ENCODE measurements around the gene ZNF23. TPM values are rescaled to one million over a fixed set of nuclear protein-coding genes. Genes with fewer than 3 reads are reported as not detected.
"Not testable (repeated sequence)": the region's sequence is repeated elsewhere in the genome, so short reads cannot be mapped to it uniquely, and the experiment has no call there.

Gene ZNF23
- total RNA-seq, result 1 to 10 TPM; 6.7 to 8.6 (median 7.8) TPM
- polyA plus RNA-seq, result 6.8 TPM
- long read RNA-seq, donor 1, full-length matches to known transcripts, result 4 of 18 reads
- long read RNA-seq, donor 1, partial matches to known transcripts, result 2 of 18 reads
- long read RNA-seq, donor 1, other reads (novel, unspliced or antisense), result 12 of 18 reads
- long read RNA-seq, donor 2, partial matches to known transcripts, result 1 of 4 reads
- long read RNA-seq, donor 2, other reads (novel, unspliced or antisense), result 1 of 4 reads
- long read RNA-seq, donor 3, partial matches to known transcripts, result 5 of 17 reads
- long read RNA-seq, donor 3, other reads (novel, unspliced or antisense), result 10 of 17 reads
- long read RNA-seq, donor 4, partial matches to known transcripts, result 0 of 7 reads
- long read RNA-seq, donor 4, other reads (novel, unspliced or antisense), result 5 of 7 reads

DNA sequence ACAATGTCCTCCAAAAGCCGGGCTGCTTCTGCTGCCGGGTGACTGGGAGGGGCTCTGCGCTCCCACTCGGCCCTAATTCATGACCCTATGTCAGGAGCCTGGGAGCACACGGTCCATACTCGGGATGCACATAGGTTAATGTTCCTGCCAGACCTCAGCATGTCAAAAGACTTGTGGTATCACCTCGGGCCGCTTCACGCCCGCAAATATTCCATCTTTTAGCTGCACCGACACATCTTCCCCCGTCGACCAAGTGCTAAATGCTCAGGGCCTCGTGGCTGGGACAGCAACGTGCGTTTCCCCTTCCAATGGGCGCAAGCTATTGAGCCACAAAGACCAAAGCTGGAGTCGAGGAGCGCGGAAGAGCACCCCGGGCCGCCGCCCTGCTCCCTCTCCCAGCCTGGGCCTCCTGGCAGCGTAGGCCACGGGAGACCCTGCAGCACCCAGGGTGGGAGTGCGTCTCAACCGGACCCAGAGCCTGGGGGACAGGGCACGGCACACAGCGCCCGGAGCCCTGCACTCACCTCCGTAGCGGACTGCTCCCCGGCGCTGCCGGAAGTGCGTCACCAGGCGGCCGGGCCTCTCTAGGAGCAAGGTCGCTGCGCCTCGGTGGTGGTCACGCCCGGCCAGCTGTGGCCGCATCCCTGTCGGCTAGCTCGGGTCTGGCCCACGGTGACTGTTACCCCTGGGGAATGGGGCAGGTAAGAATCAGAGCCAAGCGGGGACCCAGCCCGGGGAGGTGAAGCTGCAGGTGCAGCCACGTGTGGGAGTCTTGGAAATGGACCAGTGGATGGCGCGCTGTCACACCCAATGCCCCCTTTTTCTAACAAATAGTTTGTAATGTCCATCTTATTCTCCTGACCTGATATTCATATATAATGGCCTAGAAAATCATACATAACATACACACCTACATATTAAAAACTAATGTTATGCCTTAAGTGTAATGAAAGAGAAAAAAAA, at the start of gene ZNF23:
Gene ZNF23 (minus strand): TSS at position 562 of the 963 bp plus-strand sequence. CDS start 5,451 bp downstream, outside the sequence.
- DNase-seq (peak; percentile 89 to 94 (median 93)), ATAC-seq (peak; percentile 99 to 100)
- Histone ChIP-seq H3K27ac (ENCODE audit: low read length) (peak within 1 kb of the TSS; percentile 79), H3K9me3 (ENCODE audit: control insufficient read depth, low read length) (no peaks in the 10 kb centered on the region), H3K4me1 (ENCODE audit: control insufficient read depth, insufficient read depth, low read length) (no peaks in the 10 kb centered on the region), H3K27me3 (ENCODE audit: control insufficient read depth, insufficient read depth) (no peaks in the 10 kb centered on the region), H3K4me3 (ENCODE audit: low read length) (peak within 1 kb of the TSS; percentile 77)
- intact Hi-C loops (cut with DNase I), result no loop called here
- WGBS, result under 1% methylated on average over 52 of the region's 52 CpGs

GRCh38 chr16:71507061-71507460, 45.0 kb upstream of the ZNF23 start:
- DNase-seq (no peak), ATAC-seq (no peak)
- WGBS, result 47% methylated on average over 1 of the region's 1 CpG
- H3K27ac ChIP-seq (ENCODE audit: low read length), result no peak overlapping the region
- H3K9me3 ChIP-seq (ENCODE audit: control insufficient read depth, low read length), result no peaks in the 10 kb centered on the region
- intact Hi-C loops (cut with DNase I), result no loop called here
- H3K27me3 ChIP-seq (ENCODE audit: control insufficient read depth, insufficient read depth), result no peaks in the 10 kb centered on the region
- H3K4me3 ChIP-seq (ENCODE audit: low read length), result no peak overlapping the region
- H3K4me1 ChIP-seq (ENCODE audit: control insufficient read depth, insufficient read depth, low read length), result no peaks in the 10 kb centered on the region

DNA sequence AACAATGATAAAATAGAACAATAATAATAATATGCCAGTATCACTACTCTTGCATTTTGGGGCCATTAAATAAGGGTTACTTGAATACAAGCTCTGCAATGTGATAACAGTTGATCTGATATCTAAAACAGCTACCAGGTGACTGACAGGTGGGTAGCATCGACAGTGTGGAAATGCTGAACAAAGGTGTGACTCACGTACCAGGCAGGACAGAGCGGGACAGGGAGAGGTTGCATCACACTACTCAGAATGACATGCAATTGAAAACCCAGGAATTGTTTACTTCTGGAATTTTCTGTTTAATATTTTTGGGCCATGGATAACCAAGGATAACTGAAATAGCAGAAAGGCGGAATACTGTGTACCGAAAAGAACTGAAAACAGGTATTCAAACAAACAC, 42.9 kb upstream of the ZNF23 start:
- no peak overlapping the region for H3K4me3 ChIP-seq (ENCODE audit: low read length)
- no peak for DNase-seq
- WGBS, result 86% methylated on average over 5 of the region's 5 CpGs
- H3K27me3 ChIP-seq (ENCODE audit: control insufficient read depth, insufficient read depth), result no peaks in the 10 kb centered on the region
- H3K27ac ChIP-seq (ENCODE audit: low read length), result no peak overlapping the region
- no peaks in the 10 kb centered on the region for H3K9me3 ChIP-seq (ENCODE audit: control insufficient read depth, low read length)
- intact Hi-C loops (cut with DNase I), result loop anchor here in 1 of 4 donors (5.0 kb wide), 1 partner anchor 93 kb away; no protein-coding TSS in a partner anchor
- H3K4me1 ChIP-seq (ENCODE audit: control insufficient read depth, insufficient read depth, low read length), result no peaks in the 10 kb centered on the region
- no peak for ATAC-seq

GRCh38 chr16:71504051-71504450, 42.0 kb upstream of the ZNF23 start:
- WGBS, result 73% methylated on average over 7 of the region's 7 CpGs
- H3K4me1 ChIP-seq (ENCODE audit: control insufficient read depth, insufficient read depth, low read length); DNase-seq; H3K9me3 ChIP-seq (ENCODE audit: control insufficient read depth, low read length); ATAC-seq; H3K4me3 ChIP-seq (ENCODE audit: low read length); H3K27me3 ChIP-seq (ENCODE audit: control insufficient read depth, insufficient read depth); H3K27ac ChIP-seq (ENCODE audit: low read length): not testable (repeated sequence)
- intact Hi-C loops (cut with DNase I), result loop anchor here in 1 of 4 donors (5.0 kb wide), 1 partner anchor 92 kb away; no protein-coding TSS in a partner anchor

DNA sequence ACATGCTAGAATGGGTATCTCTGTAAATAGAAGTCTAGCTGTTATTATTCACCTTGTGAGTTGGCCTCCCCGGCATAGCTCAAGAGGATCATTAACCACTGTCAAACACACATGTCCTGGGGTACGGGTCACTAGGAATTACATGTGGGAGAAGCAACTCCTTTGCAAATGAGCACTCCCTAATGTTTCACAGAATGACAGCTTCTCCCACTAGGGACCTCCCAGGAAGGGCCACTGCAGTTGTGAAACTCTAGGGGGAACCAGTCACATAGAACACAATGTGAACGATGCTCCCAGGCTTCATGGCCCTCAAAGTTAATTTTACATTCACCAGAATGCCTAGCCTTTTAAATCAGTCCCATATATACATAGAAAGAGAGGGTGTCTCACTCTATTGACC, 39.5 kb upstream of the ZNF23 start:
- intact Hi-C loops (cut with DNase I), result loop anchor here in 2 of 4 donors (2.0 to 5.0 kb wide), 2 partner anchors 89 kb away; no protein-coding TSS in a partner anchor
- no peak overlapping the region for H3K4me3 ChIP-seq (ENCODE audit: low read length)
- H3K9me3 ChIP-seq (ENCODE audit: control insufficient read depth, low read length), result no peaks in the 10 kb centered on the region
- no peaks in the 10 kb centered on the region for H3K27me3 ChIP-seq (ENCODE audit: control insufficient read depth, insufficient read depth)
- WGBS, result 50% methylated on average over 3 of the region's 3 CpGs
- no peak for ATAC-seq
- no peak for DNase-seq
- H3K4me1 ChIP-seq (ENCODE audit: control insufficient read depth, insufficient read depth, low read length), result no peaks in the 10 kb centered on the region
- H3K27ac ChIP-seq (ENCODE audit: low read length), result no peak overlapping the region

- no peak overlapping the region for H3K4me3 ChIP-seq (ENCODE audit: low read length)
- intact Hi-C loops (cut with DNase I), result loop anchor here in 2 of 4 donors (2.0 to 5.0 kb wide), 2 partner anchors 88 to 89 kb away; no protein-coding TSS in a partner anchor
- H3K4me1 ChIP-seq (ENCODE audit: control insufficient read depth, insufficient read depth, low read length), result no peaks in the 10 kb centered on the region
- WGBS, result 63% methylated on average over 2 of the region's 2 CpGs
- no peaks in the 10 kb centered on the region for H3K27me3 ChIP-seq (ENCODE audit: control insufficient read depth, insufficient read depth)
- H3K9me3 ChIP-seq (ENCODE audit: control insufficient read depth, low read length), result no peaks in the 10 kb centered on the region
- DNase-seq, result no peak
- H3K27ac ChIP-seq (ENCODE audit: low read length), result no peak overlapping the region
- ATAC-seq, result no peak
Measured at GRCh38 chr16:71500964-71501363, 38.9 kb upstream of the ZNF23 start.

DNA sequence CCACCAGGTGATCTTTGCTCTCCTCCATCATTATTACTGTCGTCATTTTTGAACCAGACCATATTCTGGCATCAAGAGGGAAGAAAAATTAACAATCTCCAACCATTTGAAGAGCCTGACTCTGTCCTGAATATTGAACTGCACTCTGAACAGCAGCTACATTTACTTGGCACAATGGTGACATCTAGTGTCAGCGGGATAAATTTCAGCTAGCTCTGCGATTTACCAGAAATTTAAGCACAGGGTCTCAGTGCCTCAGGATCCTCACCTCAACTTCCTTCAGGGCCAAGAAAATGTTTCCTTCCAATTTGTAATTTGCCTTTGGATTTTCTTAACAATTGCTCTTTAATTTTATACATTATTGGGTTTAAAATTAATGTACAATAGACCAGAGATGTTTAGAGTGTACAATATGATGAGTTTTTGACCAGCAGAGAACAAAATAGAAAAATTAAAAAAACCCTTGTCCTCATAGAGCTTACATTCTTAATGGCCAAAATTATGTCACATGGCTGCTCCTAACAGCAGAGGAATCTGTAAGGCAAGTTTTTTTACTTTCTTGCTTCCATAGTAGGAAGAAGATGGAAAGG, 37.8 kb upstream of the ZNF23 start:
- no peaks in the 10 kb centered on the region for H3K27me3 ChIP-seq (ENCODE audit: control insufficient read depth, insufficient read depth)
- no peak overlapping the region for H3K4me3 ChIP-seq (ENCODE audit: low read length)
- H3K27ac ChIP-seq (ENCODE audit: low read length), result no peak overlapping the region
- intact Hi-C loops (cut with DNase I), result loop anchor here in 3 of 4 donors (2.0 to 5.0 kb wide), 2 partner anchors 87 to 88 kb away; no protein-coding TSS in a partner anchor
- no peaks in the 10 kb centered on the region for H3K4me1 ChIP-seq (ENCODE audit: control insufficient read depth, insufficient read depth, low read length)
- no peak for DNase-seq
- WGBS, result 2% methylated on average over 3 of the region's 3 CpGs
- H3K9me3 ChIP-seq (ENCODE audit: control insufficient read depth, low read length), result no peaks in the 10 kb centered on the region
- ATAC-seq, result peak in 1 of 2 donors; percentile 71

GRCh38 chr16:71498031-71498430, 36.0 kb upstream of the ZNF23 start:
- DNase-seq (no peak), ATAC-seq (no peak)
- Histone ChIP-seq H3K9me3 (ENCODE audit: control insufficient read depth, low read length) (no peaks in the 10 kb centered on the region), H3K4me1 (ENCODE audit: control insufficient read depth, insufficient read depth, low read length) (no peaks in the 10 kb centered on the region), H3K4me3 (ENCODE audit: low read length) (no peak overlapping the region), H3K27ac (ENCODE audit: low read length) (no peak overlapping the region), H3K27me3 (ENCODE audit: control insufficient read depth, insufficient read depth) (no peaks in the 10 kb centered on the region)
- 90% methylated on average over 3 of the region's 3 CpGs for WGBS
- intact Hi-C loops (cut with DNase I), result loop anchor here in 1 of 4 donors (2.0 kb wide), 1 partner anchor 85 kb away; no protein-coding TSS in a partner anchor

- WGBS, result 68% methylated on average over 3 of the region's 3 CpGs
- no peak for DNase-seq
- H3K4me1 ChIP-seq (ENCODE audit: control insufficient read depth, insufficient read depth, low read length), result no peaks in the 10 kb centered on the region
- H3K9me3 ChIP-seq (ENCODE audit: control insufficient read depth, low read length), result no peaks in the 10 kb centered on the region
- ATAC-seq, result no peak
- intact Hi-C loops (cut with DNase I), result no loop called here
- H3K4me3 ChIP-seq (ENCODE audit: low read length), result no peak overlapping the region
- H3K27me3 ChIP-seq (ENCODE audit: control insufficient read depth, insufficient read depth), result no peaks in the 10 kb centered on the region
- no peak overlapping the region for H3K27ac ChIP-seq (ENCODE audit: low read length)
Measured at GRCh38 chr16:71493213-71493612, 31.2 kb upstream of the ZNF23 start.

DNA sequence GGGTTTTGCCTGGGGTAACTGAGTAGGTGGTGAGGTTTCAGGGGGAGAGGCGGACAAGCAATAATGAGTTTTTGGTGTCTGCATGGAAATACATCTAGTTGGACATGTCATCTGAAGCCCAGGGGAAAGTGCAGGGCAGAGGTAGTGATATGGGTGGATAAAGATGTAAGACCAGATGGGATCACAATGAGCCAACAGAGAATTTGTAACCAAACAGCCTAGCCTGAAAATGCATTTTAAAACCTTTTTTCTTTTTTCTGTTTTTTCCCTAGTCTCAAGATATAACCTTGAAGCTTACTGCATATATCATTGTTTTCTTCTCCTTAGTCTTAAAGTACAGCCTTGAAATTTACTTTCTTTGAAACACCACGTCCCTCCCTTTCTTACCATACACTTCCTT, 30.7 kb upstream of the ZNF23 start:
- H3K9me3 ChIP-seq (ENCODE audit: control insufficient read depth, low read length), result no peaks in the 10 kb centered on the region
- H3K27ac ChIP-seq (ENCODE audit: low read length), result no peak overlapping the region
- no peaks in the 10 kb centered on the region for H3K27me3 ChIP-seq (ENCODE audit: control insufficient read depth, insufficient read depth)
- ATAC-seq (no peak), DNase-seq (no peak)
- intact Hi-C loops (cut with DNase I), result no loop called here
- H3K4me3 ChIP-seq (ENCODE audit: low read length), result no peak overlapping the region
- 58% methylated on average over 2 of the region's 2 CpGs for WGBS
- no peaks in the 10 kb centered on the region for H3K4me1 ChIP-seq (ENCODE audit: control insufficient read depth, insufficient read depth, low read length)
